Osteocyte (in vitro differentiated cells): ENCODE data around the gene MAP9. TPM values are rescaled to one million over a fixed set of nuclear protein-coding genes. Genes with fewer than 3 reads are reported as not detected.

ENCODE experiments used
- DNase-seq: peaks from one replicate; pipeline ENCODE4 v3.0.0; 2021; ENCODE audit warnings: mixed read lengths; ENCODE audit not compliant: unreplicated experiment; ENCODE audit errors: extremely low spot score
- H3K27ac Mint-ChIP-seq: one replicate; pipeline ENCODE4 v1.8.0; 2021; ENCODE audit warnings: mild to moderate bottlenecking, mixed read lengths; ENCODE audit not compliant: unreplicated experiment
- H3K27me3 Mint-ChIP-seq: one replicate; pipeline ENCODE4 v1.8.0; 2021; ENCODE audit warnings: mixed read lengths; ENCODE audit not compliant: unreplicated experiment
- H3K36me3 Mint-ChIP-seq: one replicate; pipeline ENCODE4 v1.8.0; 2021; ENCODE audit warnings: mixed read lengths; ENCODE audit not compliant: unreplicated experiment
- H3K4me1 Mint-ChIP-seq: one replicate; pipeline ENCODE4 v1.8.0; 2021; ENCODE audit warnings: mixed read lengths; ENCODE audit not compliant: unreplicated experiment
- H3K4me3 Mint-ChIP-seq: one replicate; pipeline ENCODE4 v1.8.0; 2021; ENCODE audit warnings: mild to moderate bottlenecking, moderate library complexity, mixed read lengths; ENCODE audit not compliant: unreplicated experiment
- H3K9me3 Mint-ChIP-seq: one replicate; pipeline ENCODE4 v1.8.0; 2021; ENCODE audit warnings: mixed read lengths; ENCODE audit not compliant: unreplicated experiment
- total RNA-seq: library from RNA; stranded (reverse); gene quantifications from 2 replicates; pipeline ENCODE4 v1.2.1, GENCODE V29; 2021
- TF ChIP-seq, protein P1 (sequence below): fragments of 200-600 bp; sonication (generic); IDR thresholded peaks from 2 replicates; pipeline ENCODE4 v1.5.0; 2021; ENCODE audit warnings: antibody characterized with exemption, mild to moderate bottlenecking, moderate library complexity

The MAP9 gene
- total RNA-seq, 1 donor from 2014 or later, result 15.8 TPM

DNA sequence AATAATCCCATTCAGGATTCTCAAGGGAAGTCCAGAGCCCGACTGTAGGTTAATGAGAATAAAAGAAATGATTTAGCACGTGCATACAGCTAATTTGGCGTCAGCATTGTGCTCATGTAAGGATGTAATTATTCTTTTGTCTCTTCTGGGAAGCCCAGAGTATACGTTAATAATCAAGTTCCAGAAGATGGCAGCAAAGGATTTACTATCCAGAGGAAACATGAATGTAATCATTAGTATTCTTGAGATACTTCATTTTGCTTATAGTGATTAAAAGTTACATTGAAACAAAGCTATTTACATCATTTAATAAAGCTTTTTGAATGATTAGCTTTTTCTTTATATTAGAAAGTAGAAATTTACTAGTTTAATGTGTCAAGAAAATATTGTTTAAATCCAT is 27.1 kb upstream of the MAP9 start:
- no peaks in the 10 kb centered on the region for H3K36me3 Mint-ChIP-seq
- H3K9me3 Mint-ChIP-seq, result no peaks in the 10 kb centered on the region
- TF ChIP-seq, protein P1, sequence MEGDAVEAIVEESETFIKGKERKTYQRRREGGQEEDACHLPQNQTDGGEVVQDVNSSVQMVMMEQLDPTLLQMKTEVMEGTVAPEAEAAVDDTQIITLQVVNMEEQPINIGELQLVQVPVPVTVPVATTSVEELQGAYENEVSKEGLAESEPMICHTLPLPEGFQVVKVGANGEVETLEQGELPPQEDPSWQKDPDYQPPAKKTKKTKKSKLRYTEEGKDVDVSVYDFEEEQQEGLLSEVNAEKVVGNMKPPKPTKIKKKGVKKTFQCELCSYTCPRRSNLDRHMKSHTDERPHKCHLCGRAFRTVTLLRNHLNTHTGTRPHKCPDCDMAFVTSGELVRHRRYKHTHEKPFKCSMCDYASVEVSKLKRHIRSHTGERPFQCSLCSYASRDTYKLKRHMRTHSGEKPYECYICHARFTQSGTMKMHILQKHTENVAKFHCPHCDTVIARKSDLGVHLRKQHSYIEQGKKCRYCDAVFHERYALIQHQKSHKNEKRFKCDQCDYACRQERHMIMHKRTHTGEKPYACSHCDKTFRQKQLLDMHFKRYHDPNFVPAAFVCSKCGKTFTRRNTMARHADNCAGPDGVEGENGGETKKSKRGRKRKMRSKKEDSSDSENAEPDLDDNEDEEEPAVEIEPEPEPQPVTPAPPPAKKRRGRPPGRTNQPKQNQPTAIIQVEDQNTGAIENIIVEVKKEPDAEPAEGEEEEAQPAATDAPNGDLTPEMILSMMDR, result peak; percentile 69
- peaks cover 27% of the 10 kb centered on the region for H3K27me3 Mint-ChIP-seq
- H3K27ac Mint-ChIP-seq, result no peak overlapping the region
- no peak for DNase-seq
- H3K4me1 Mint-ChIP-seq, result peaks cover 2% of the 10 kb centered on the region
- H3K4me3 Mint-ChIP-seq, result no peak overlapping the region

DNA sequence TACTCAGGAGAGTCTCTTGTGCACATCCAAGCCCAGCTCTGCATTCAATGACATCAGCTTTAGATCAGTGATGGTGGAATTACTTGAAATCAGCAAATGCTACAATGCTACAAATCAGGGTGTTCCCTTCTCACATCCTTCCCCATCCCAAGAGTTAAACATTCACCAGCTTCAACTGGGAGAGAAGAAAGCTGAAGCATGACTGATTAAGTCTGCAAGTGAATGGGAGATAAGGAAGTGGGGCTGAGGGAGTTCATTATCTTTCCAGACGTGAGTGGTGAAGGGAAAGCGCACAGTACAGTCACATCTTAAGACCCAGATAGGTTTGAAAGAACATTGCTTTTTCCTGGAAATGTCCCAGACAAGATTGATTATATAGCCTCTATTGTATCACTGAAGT is 26.2 kb upstream of the MAP9 start:
- TF ChIP-seq, protein P1, result no peak
- H3K4me3 Mint-ChIP-seq, result no peak overlapping the region
- no peaks in the 10 kb centered on the region for H3K9me3 Mint-ChIP-seq
- no peaks in the 10 kb centered on the region for H3K36me3 Mint-ChIP-seq
- peaks cover 27% of the 10 kb centered on the region for H3K27me3 Mint-ChIP-seq
- H3K27ac Mint-ChIP-seq, result no peak overlapping the region
- DNase-seq, result no peak
- peaks cover 2% of the 10 kb centered on the region for H3K4me1 Mint-ChIP-seq

DNA sequence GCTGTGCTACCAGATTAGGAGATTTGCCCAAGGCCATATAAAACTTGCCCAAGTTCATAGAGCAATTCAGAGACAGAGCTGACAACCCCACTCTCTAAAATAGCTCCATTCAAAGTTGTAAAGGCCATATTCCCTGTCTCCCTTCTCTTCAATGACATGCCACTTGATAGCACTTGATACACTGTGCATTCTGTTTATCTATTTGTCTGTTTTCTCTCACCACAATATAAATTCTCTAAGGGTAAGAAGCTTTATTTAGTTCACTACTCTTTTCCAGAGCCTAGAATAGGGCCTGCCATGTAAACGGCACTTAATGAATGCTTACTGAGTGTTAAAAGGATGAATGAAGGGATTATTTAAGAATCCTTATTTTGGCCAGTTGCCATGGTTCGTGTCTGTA is 24.1 kb upstream of the MAP9 start:
- peaks cover 18% of the 10 kb centered on the region for H3K27me3 Mint-ChIP-seq
- H3K4me1 Mint-ChIP-seq, result peaks cover 2% of the 10 kb centered on the region
- no peak overlapping the region for H3K27ac Mint-ChIP-seq
- no peak overlapping the region for H3K4me3 Mint-ChIP-seq
- H3K9me3 Mint-ChIP-seq, result no peaks in the 10 kb centered on the region
- DNase-seq, result no peak
- TF ChIP-seq, protein P1, result no peak
- no peaks in the 10 kb centered on the region for H3K36me3 Mint-ChIP-seq

DNA sequence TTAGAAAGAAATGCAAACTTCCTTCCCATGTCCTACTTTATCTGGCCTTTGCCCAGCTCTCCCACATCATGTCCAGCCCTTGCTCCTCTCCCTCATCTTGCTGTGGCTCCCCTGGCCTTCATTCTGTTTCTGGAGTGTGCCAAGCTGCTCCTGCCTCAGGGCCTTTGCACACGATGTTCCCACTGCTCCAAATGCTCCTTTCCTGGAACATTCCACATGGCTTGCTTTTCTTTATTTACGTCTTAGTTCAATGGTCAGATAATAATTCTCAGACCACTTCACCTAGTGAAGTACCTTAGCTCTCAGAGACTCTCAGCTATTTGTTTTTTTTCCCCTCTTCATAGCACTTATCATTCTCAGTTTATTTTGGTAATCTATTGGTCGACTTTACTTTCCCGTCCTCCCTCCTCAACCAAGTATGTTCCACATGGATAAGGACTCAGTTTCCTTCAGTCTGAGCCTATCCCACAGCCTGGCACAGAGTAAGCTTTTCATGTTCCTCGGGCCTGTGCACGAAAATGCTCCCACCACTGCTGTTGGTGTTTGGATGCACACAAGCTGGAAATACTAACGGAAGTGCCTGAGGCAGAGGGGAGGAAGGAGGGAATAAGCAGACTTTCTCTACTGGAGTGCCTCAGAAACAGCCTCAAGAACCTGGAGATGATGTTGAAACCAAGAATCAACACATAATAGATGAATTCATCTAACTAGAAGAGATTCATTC is 23.4 kb upstream of the MAP9 start:
- H3K27me3 Mint-ChIP-seq, result peaks cover 18% of the 10 kb centered on the region
- H3K27ac Mint-ChIP-seq, result no peak overlapping the region
- no peak for DNase-seq
- no peaks in the 10 kb centered on the region for H3K9me3 Mint-ChIP-seq
- peaks cover 2% of the 10 kb centered on the region for H3K4me1 Mint-ChIP-seq
- no peak overlapping the region for H3K4me3 Mint-ChIP-seq
- TF ChIP-seq, protein P1, result no peak
- H3K36me3 Mint-ChIP-seq, result no peaks in the 10 kb centered on the region

DNA sequence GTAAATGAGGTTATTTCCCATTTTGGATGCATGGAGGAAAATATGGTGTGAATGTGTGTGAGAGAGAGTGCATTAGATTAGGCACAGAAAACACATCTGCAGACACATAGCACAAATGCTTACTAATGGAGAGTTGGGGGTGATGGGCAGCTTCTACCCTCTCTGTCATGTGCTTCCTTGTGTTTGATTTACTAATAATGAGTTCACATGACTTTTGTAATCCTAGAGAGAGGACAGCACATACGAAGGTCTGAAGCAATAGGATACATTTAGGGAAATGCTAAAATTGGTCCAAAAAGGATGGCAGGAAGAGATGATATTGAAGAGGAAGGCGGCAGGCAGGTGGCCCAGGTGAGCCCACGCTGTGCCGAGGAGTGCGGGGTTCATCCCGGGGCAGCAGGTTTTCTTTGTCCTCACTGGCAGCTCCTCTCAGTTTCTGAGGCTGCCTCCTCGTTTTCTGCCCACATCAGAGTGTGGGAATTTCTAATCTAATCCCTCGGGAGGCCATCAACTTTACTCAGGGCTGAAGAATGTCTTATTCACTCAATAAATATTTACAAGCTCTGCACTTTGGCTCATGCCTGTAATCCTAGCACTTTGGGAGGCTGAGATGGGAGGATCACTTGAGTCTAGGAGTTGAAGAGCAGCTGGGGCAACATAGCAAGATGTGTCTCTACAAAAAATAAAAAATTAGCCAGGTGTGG is 15.9 kb upstream of the MAP9 start:
- Mint-ChIP-seq H3K36me3 (no peaks in the 10 kb centered on the region), H3K9me3 (peaks cover 3% of the 10 kb centered on the region), H3K4me1 (peaks cover 16% of the 10 kb centered on the region), H3K27ac (peak overlapping the region; percentile 36), H3K27me3 (no peaks in the 10 kb centered on the region), H3K4me3 (no peak overlapping the region)
- DNase-seq, result no peak
- TF ChIP-seq, protein P1, result no peak
